GM18498 (cell line): Measurements from ENCODE around the gene PSMC3.
"Not testable (repeated sequence)": the region's sequence is repeated elsewhere in the genome, so short reads cannot be mapped to it uniquely, and the experiment has no call there.

Experiments
- ATAC-seq: cut with Tn5 transposase; IDR thresholded peaks from one replicate; pipeline ENCODE4 v1.9.1; 2021; ENCODE audit warnings: mild to moderate bottlenecking, moderate library complexity; ENCODE audit not compliant: unreplicated experiment

PSMC3 gene

DNA sequence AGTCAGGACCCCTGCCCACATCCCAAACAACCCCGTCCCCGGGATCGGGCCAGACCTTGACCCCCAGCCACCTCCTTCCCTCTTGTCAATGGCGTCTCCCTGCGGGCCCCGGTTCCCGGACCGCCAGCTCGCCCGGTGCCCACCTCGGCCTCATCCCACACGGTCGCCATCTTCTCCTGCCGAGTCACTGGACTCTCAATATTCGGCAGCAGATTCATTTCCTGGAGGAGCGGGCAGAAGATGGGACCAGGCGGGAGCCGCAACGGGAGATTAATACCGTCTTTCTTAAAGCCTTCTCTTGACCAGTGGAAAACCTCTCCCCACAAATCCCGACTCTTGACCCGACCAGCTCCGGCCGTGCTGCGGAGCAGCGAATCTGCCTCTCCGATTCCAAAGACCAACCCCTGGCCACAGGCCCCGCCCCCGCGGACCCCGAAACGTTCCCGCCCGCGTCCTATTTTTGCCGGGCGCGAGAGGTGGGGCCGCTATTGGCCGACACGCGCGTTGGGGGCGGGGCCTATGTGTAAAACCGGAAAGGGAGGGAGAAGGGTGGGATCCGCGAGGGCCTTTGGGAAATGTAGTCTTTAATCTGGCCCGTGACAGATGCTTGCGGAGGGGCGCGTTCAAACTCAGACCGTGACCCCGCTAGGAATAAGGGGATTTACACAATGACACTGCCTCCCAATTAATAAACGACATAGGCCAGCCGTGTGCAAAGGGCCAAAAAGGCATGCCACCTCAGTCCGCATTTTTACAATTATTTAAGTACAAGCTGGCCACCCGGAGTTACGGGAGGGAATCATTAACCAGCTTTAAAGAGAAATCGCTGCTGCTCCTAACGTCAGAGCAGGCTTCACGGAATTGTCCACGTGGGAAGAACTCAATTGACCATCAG lies at the start of gene PSMC3:
TSS of gene PSMC3 (minus strand) at position 378 of the 895 bp plus-strand sequence. CDS start at position 218, 160 bp downstream.
- peak; percentile 92 for ATAC-seq

DNA sequence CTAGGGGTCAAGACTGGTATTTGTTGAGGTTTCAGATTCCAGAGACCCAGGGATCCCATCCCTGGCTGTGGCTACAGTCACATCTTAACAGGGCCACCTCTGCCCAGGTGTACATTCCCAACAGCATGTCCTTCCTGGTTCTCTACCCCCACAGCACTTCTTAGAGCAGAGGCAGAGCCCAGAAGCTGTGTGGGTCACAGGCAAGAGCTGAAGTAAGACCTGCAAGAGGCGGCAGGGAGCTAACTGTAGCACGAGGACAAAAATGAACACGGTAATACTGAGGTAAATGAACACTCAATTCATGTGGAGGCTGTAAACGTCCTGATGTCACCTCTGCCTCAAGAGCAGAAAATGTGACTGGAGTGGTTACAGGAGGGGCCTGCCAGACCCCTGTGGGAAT lies 44.4 kb upstream of the PSMC3 start:
- ATAC-seq: no peak

DNA sequence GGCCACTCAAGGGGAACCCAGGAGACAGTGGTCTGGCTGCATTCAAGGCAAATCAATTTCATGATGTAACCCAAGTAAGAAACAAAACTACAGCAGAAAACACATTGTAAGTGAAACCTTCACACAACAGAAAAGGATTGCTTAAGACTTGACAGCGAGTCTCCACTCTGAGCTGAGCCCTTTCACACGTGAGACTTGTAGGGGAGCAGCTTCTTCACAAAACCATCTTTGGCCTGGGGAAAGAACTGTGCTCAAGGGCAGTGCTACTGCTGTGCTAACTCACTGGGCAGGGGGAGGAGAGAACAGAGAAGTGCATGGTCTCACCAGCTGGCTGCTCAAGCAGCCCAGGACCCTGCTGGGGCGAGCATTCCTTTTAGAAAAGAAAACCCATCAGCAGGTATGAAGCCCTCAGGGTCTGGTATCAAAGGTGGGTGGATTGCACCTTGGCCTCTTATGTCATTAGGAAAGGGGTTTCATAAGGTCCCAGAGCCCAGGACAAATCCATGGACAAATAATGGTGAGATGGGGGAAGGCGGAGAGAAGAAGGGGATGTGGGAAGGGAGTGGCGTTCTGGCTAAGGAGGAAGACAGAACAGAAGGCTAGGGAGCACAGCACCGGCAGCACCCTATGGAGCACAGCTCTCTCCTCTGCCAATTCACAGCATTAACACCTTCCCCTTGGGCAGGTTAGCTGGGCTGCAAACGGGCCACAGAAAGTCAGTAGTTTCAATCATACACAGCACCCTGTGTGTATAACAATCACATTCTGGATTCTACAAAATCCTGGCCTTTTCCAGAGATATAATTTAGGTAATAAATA lies 43.3 kb upstream of the PSMC3 start:
- no peak for ATAC-seq

DNA sequence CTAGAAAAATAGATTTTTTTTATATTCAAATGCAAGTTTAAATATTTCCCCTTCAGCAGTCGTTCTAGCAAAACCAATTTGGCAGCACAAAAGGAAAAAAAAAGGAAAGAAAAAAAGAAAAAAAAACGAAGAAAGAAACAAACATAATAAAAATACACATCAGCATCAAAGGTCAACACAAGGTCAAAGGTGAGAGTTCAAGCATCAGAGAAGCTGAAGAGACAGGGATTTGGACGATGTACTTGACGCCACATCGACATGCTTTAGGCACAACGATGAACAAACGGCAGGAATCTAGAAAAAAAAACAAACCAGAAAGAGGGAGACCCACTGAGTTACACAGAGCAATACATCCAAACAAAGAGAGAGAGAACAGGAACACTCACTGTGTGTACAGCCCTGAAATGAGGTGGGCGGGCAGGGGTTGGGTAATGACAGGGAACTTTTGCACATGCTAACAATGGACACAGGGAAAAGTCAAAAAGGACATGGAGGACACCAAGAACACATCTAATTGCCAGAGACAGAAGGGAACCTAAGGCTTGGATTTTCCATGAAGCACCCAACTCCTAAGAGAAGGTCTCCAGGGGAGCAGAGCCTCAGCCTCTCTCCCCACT lies 42.5 kb upstream of the PSMC3 start:
- no peak for ATAC-seq

DNA sequence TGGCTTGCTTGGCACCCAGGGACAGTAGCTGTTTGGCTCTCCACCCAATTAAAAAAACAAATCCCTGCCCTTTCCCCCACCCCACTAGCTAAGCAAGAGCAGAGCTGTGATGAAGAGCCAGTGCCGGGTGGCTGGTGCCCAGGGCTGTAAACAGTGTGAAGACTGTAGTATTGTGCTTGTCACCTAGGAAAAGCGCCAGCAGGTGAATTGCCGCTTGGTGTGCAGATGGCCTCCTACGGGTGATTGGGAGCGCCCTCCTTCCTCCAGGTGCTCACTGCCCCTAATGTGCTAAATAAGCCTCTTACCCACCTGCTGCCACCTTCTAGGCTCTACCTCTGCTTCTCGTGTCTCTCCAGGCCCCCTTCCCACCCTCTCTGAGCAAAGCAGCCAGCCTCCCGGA lies 41.1 kb upstream of the PSMC3 start:
- ATAC-seq: no peak

DNA sequence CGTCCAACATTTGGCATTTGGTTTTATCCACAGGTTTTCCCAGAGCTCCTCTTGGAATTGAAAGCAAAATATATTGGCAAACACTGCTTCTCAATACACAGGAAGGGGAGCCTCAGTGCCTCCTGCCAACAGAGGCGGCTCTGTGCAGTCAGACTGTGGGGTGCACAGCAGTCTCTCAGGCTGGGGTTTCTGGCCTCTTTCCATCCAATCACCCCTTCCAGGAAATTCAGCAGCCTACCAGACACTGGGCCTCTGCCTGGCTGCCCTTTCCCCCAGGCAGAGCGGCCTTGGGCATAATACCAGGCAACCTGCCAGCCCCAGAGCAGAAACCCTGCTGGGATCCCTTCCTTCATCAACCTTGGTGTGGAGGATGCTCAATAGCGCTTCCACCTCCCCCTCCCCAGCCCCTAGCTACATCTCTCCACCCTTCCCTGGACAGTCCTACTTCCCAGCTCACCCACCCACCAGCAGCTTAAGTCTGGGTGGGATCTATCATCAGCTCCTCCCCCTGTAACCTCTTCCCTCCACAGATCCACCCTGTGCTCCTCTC lies 40.5 kb upstream of the PSMC3 start:
- ATAC-seq: no peak

DNA sequence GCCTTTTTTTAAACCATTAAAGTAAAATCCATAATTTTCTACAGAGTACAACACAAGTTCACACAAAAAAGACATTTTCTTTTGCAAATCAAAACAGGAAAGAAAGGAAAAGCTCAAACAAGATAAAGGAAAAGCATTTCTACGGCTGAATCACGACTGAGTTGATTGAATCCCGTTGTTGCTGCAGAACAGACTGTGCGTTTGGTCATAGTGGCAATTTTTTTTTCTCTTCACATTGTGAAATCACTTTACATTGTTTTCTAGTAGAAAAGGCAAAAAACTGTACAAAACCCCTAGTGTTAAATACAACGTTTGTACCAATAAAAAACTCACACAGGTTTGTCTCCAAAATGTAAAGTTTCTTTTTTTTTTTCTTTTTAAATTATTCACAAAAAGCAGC lies 40.0 kb upstream of the PSMC3 start:
- ATAC-seq: no peak

DNA sequence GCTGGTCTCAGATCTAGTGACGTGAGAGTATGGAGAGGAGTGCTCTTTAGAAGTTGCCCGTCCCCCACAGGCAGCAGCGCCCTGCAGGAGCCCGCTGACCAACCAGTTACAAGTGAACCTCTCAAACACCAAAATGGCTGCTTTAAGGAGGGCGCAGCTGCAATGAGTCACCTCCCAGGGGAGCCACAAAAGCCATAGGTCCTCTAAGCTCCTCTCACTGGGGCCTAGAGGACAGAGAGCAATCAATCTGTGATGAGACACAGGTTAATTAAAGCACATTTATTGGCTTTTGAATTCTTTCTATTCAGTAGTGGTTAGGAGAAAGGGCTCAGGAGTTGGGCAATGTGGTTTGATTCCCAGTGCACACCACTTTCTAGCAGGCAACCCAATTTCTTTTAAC lies 38.2 kb upstream of the PSMC3 start:
- no peak for ATAC-seq

DNA sequence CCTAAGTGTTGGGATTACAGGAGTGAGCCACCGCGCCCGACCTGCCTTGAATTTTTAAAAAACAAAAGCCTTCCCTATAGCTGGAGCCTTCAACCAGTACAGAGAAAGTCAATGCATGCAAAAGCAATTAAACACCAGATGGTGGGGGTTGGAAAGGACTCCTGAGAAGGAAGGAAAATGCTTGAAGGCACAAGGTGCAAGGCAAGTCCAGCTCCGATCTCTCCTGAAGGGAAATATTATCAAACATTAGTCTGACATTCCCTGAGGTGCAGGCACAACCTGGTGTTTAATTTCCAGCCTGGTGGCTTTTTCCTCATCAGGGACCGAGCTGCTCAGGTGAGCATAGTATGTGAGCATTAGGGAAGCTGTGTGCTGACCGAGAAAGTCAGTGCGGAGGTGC lies 35.6 kb upstream of the PSMC3 start:
- no peak for ATAC-seq

DNA sequence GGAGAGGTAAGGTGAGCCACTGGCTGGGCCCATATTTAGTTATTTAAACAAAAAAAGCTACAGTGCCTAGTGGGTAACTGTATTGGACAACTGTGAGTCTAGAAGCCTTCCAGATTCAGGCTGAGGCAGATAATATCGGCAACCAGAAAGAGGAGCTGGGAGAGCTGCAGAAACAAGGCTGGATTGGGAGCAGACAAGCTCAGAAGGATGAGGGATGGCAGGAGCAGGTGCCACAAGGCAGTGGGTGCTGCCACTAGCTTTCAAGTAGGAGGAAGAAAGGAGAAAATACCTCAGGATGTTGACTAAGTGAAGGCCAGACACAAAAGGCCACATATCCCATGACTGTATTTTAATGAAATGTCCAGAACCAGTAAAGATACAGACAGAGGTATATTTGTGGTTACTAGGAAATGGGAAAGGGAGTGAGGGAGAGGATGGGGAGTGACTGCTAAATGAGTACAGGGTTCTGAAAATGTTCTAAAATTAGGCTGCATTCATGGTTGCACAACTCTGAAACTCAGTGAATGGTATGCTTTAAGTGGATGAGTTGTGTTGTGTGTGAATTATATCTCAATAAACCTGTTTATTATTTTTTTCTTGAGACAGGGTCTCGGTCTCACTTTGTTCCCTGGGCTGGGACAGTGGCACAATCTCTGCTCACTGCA lies 34.5 kb upstream of the PSMC3 start:
- no peak for ATAC-seq

DNA sequence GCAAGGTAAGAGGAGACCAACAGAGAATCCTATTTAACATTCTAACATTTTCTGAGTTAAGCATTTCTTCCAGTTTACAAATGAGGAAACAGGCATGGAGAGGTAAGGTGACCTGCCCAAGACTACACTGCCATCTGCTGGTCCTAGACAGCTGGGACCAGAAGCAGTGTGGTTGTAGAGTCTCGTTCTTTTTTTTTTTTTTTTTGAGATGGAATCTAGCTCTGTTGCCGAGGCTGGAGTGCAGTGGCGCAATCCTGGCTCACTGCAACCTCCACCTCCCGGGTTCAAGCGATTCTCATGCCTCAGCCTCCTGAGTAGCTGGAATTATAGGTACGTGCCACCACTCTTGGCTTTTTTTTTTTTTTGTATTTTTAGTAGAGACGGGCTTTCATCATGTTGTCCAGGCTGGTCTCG lies 28.0 kb upstream of the PSMC3 start:
- ATAC-seq: not testable (repeated sequence)

DNA sequence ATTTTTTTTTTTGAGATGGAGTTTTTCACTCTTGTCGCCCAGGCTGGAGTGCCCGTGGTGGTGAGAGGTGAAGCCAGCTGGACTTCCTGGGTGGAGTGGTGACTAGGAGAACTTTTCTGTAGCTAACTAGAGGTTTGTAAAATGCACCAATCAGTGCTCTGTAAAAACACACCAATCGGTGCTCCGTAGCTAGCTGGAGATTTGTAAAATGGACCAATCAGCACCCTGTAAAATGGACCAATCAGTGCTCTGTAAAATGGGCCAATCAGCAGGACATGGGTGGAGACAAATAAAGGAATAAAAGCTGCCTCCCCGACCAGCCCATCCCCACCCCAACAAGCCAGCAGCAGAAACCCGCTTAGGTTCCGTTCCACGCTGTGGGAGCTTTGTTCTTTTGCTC lies 27.1 kb upstream of the PSMC3 start:
- no peak for ATAC-seq

DNA sequence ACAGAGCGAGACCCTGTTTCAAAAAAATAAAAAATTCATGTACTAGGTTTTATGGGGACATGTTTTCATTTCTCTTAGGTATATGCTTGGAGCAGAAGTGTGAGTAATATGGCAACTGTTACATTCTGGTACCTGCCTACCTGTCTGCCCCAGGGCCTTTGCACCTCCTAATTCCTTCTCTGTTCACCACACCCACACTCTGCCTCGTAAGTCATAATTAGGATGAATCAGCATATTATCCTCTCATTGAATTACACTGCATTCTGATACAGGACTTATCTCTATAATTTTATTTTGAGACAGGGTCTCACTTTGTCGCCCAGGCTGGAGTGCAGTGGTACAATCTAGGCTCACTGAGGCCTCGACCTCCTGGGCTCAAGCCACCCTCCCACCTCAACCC lies 25.8 kb upstream of the PSMC3 start:
- ATAC-seq: no peak

DNA sequence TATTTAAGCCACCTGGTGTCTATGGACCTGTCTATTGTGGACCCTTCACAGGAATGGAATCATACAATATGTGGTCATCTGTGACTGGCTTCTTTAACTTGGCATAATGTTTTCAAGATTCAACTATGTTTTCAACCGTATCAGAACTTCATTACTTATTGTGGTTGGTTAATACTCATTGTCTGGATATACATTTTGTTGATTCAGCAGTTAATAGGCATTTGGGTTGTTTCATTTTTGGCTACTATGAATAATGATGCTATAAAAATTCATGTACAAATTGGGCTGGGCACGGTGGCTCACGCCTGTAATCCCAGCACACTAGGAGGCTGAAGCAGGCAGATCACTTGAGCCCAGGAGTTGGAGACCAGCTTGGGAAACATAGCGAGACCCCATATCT lies 25.2 kb upstream of the PSMC3 start:
- no peak for ATAC-seq

DNA sequence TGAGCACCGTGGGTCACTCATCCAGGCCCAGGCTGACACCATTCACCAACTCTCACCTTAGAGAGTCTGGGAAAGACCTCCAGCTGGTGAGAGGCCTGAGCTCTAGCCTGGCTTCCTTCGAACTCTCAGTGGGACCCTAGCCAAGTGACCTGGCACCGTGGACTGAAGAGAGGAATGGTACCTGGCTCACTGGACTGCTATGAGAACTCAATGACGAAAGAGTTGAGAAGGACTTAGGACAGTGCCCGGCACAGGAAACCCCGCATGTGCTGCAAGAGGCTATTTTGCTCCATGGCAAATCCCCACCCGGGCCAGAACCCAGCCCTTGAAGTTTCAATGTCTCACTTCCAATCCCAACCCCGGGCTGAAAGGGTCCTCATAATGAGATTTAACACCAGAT lies 23.3 kb upstream of the PSMC3 start:
- ATAC-seq: no peak

DNA sequence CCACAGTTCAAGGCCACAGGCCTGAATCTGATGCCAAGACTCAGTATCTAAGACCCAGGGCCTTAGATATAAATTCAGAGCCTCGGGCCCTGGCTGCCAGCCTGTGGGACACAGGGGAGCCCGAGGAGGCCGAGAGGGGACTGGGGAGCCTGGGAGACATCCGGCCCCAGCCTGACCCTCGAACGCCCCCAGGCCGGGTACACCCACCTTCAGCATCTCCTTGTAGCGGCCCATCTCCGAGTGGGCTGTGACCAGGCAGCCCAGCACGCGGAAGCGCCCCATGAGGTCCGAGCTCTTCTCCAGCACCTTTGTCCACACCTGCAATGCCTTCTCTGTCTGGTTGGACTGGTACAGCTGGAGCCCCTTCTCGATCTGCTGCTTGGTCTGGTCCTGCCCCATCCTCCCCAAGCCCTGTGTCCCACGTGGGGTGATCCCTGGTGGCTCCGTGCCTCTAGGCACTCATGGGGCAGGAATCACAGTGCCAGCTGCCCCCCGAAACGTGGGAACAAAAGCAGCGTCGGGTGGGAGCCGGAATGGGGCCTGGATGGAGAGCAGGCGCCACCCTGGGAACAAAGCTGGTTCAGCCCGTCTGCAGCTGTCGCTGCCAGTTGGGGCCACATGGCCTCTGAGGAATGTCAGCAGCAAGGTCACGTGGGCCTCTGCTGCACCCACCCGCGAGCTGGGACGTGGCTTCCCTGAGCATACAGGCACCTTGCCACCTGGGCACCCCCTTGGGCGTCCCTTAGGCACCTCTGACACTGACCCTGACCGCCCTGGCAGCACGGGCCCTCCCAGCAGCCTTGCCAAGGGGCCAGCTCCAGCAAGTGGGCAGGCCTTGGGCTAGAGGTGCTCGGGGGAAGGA lies 22.6 kb upstream of the PSMC3 start, which contains the start of gene RAPSN:
TSS of gene RAPSN (minus strand) at position 571 of the 862 bp plus-strand sequence. CDS start at position 399, 172 bp downstream.
- no peak for ATAC-seq

DNA sequence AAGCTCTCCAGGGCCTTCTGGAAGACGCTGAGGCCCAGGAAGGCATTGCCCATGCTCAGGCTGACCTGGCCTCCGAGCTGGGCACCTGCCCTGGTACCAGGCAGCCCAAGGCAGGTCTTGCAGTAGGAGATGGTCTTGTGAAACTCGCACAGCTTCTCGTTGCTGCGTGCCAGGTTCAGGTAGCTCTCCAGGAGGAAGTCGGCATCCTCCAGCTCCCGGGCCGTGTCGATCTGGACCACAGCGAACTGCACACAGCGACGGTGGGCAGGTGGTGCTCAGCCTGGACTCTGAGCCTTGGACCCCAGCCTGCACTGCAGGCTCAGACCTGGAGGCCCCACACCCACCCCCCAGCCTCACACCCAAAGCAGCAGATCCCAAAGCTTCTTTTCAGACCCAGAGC lies 21.7 kb upstream of the PSMC3 start:
- no peak for ATAC-seq

DNA sequence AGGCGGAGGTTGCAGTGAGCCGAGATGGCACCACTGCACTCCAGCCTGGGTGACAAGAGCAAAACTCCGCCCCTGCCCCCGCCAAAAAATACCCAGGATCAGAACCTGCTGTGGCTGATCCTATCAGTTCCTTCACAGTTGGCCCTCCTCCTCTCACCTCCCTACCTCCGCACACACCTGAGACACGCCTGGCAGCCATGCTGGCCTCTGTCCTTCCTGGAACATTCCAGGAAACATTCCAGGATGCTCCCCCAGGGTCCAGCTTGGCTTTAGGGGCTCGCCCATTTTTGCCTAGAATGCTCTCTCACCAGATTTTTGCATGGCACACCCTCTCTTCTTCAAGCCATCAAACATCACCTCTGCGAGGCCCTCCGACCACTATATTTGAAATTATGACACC lies 20.6 kb upstream of the PSMC3 start:
- no peak for ATAC-seq

DNA sequence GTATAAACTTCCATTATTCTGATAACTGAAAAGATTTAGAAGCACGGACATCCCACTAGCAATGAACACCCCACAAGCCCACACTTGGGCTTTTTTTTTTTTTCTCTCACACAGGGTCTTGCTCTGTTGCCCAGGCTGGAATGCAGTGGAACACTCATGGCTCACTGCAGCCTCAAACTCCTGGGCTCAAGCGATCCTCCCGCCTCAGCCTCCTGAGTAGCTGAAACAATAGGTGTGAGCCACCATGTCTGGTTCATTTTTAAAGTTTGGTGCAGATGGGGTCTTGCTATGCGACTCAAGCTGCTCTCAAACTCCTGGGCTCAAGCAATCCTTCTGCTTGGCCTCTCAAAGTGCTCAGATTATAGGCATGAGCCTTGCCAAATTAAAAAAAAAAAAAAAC lies 19.6 kb upstream of the PSMC3 start:
- no peak for ATAC-seq

DNA sequence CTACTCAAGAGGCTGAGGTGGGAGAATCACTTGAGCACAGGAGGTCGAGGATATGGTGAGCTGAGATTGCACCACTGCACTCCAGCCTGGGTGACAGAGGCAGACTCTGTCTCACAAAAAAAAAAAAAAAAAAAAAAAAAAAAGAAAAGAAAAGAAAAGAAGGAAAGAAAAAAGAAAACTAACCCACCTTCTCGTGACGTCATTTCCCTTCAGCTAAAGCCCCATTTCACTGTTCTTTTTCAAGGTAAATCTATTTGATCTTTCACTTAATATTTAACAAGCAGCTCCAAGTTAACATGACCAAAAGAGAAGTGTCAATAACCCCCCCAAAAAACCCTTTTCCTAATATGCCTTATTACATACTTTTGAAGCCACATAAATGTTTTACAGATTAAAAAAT lies 17.6 kb upstream of the PSMC3 start:
- no peak for ATAC-seq
